Ishikawa (cell line): ENCODE results near the gene ELFN1.

ENCODE experiments used
- EP300 ChIP-seq: IDR thresholded peaks from 2 replicates; pipeline ENCODE4 v1.6.1; 2012; ENCODE audit warnings: borderline replicate concordance
- NFIC ChIP-seq: IDR thresholded peaks from 2 replicates; pipeline ENCODE4 v1.6.1; 2012
- RAD21 ChIP-seq: IDR thresholded peaks from 2 replicates; pipeline ENCODE4 v1.6.1; 2012; ENCODE audit warnings: low read depth
- REST ChIP-seq: IDR thresholded peaks from 2 replicates; pipeline ENCODE4 v1.6.1; 2012; ENCODE audit warnings: low read depth, mild to moderate bottlenecking
- TAF1 ChIP-seq: IDR thresholded peaks from 2 replicates; pipeline ENCODE4 v1.6.1; 2012; ENCODE audit warnings: low read depth, mild to moderate bottlenecking
- TCF12 ChIP-seq: IDR thresholded peaks from 2 replicates; pipeline ENCODE4 v1.6.1; 2012; ENCODE audit warnings: low read depth
- YY1 ChIP-seq: IDR thresholded peaks from 2 replicates; pipeline ENCODE4 v1.6.1; 2012; ENCODE audit warnings: low read depth

GRCh38 chr7:1714583-1715330 lies 44.7 kb downstream of the ELFN1 start:
- no peak for TF ChIP-seq RAD21
- no peak; the same call in 1 of the 2 replicates for TF ChIP-seq REST
- no peak for TF ChIP-seq TCF12
- TF ChIP-seq NFIC, result no peak
- no peak for TF ChIP-seq YY1
- no peak for TF ChIP-seq EP300
- no peak for TF ChIP-seq TAF1
